Loucy (cell line): Measurements from ENCODE around the gene NSMCE3.

Source experiments
- H2AFZ ChIP-seq: fragments of 200-600 bp; sonication (generic); 2 replicates; pipeline ENCODE4 v1.6.0; 2016; ENCODE audit warnings: antibody characterized with exemption, mild to moderate bottlenecking, low read length, moderate library complexity
- H3F3A ChIP-seq: fragments of 200-600 bp; 2 replicates; pipeline ENCODE4 v1.6.0; 2016; ENCODE audit warnings: antibody characterized with exemption, low read depth, mild to moderate bottlenecking
- H3K27me3 ChIP-seq: fragments of 200-600 bp; sonication (generic); 2 replicates; pipeline ENCODE4 v1.6.1; 2014; ENCODE audit warnings: low read length, mild to moderate bottlenecking; ENCODE audit not compliant: insufficient read depth, poor library complexity, severe bottlenecking
- H3K36me3 ChIP-seq: fragments of 200-600 bp; sonication (generic); 2 replicates; pipeline ENCODE4 v1.6.1; 2016; ENCODE audit warnings: low read length; ENCODE audit not compliant: insufficient read depth
- H3K4me1 ChIP-seq: fragments of 200-600 bp; sonication (generic); 2 replicates; pipeline ENCODE4 v1.5.1; 2014; ENCODE audit warnings: low read length, mild to moderate bottlenecking; ENCODE audit not compliant: insufficient read depth, poor library complexity, severe bottlenecking
- H3K4me2 ChIP-seq: fragments of 200-600 bp; sonication (generic); 2 replicates; pipeline ENCODE4 v1.6.0; 2014; ENCODE audit warnings: antibody characterized with exemption, low read length, low read depth, mild to moderate bottlenecking; ENCODE audit not compliant: poor library complexity, severe bottlenecking
- H3K4me3 ChIP-seq: fragments of 200-600 bp; sonication (generic); 2 replicates; pipeline ENCODE4 v1.5.1; 2014; ENCODE audit warnings: low read length, mild to moderate bottlenecking, mixed read lengths; ENCODE audit not compliant: poor library complexity, severe bottlenecking
- H3K79me2 ChIP-seq: fragments of 200-600 bp; sonication (generic); 2 replicates; pipeline ENCODE4 v1.6.1; 2014; ENCODE audit warnings: low read length; ENCODE audit not compliant: insufficient read depth
- H3K9ac ChIP-seq: fragments of 200-600 bp; sonication (generic); 2 replicates; pipeline ENCODE4 v1.6.0; 2014; ENCODE audit warnings: mild to moderate bottlenecking, low read depth, low read length, moderate library complexity; ENCODE audit not compliant: poor library complexity, severe bottlenecking
- H3K9me2 ChIP-seq: fragments of 200-600 bp; sonication (generic); replicated peaks from 2 replicates; pipeline ENCODE4 v1.6.1; 2016; ENCODE audit warnings: low read depth, low read length, mixed read lengths
- H3K9me3 ChIP-seq: fragments of 200-600 bp; sonication (generic); 2 replicates; pipeline ENCODE4 v1.6.1; 2014; ENCODE audit warnings: mild to moderate bottlenecking, antibody characterized with exemption, low read length, low read depth; ENCODE audit not compliant: insufficient read depth
- H4K20me1 ChIP-seq: fragments of 200-600 bp; sonication (generic); 2 replicates; pipeline ENCODE4 v1.6.0; 2014; ENCODE audit warnings: antibody characterized with exemption, low read length, mild to moderate bottlenecking; ENCODE audit not compliant: insufficient read depth, poor library complexity, severe bottlenecking
- CTCF ChIP-seq: fragments of 200-600 bp; sonication (generic); conservative IDR thresholded peaks from 2 replicates; pipeline ENCODE4 v1.5.1; 2014; ENCODE audit warnings: mild to moderate bottlenecking, antibody characterized with exemption, low read length
- EZH2phosphoT487 ChIP-seq: fragments of 200-600 bp; IDR thresholded peaks from 2 replicates; pipeline ENCODE4 v1.6.1; 2018; ENCODE audit warnings: antibody characterized with exemption, mild to moderate bottlenecking, moderate library complexity, borderline replicate concordance

NSMCE3 gene

GRCh38 chr15:29216955-29217354 lies 52.7 kb downstream of the NSMCE3 start:
- Histone ChIP-seq H3F3A (no peaks in the 10 kb centered on the region), H3K4me3 (no peak overlapping the region), H3K9me3 (no peaks in the 10 kb centered on the region), H4K20me1 (no peaks in the 10 kb centered on the region), H3K9me2 (no peaks in the 10 kb centered on the region), H3K27me3 (no peaks in the 10 kb centered on the region), H3K4me1 (no peaks in the 10 kb centered on the region), H3K4me2 (no peak overlapping the region), H2AFZ (no peak overlapping the region), H3K36me3 (no peaks in the 10 kb centered on the region), H3K9ac (no peak overlapping the region), H3K79me2 (no peaks in the 10 kb centered on the region)
- no peak for TF ChIP-seq CTCF
- no peak for TF ChIP-seq EZH2phosphoT487
